ENCODE measurements around the gene CIAO2B. TPM values are rescaled to one million over a fixed set of nuclear protein-coding genes. Genes with fewer than 3 reads are reported as not detected.
"Not testable (repeated sequence)": the region's sequence is repeated elsewhere in the genome, so short reads cannot be mapped to it uniquely, and the experiment has no call there.

Gene CIAO2B
- total RNA-seq, 2 donors from 2014 or later: 80.2 to 159 TPM

DNA sequence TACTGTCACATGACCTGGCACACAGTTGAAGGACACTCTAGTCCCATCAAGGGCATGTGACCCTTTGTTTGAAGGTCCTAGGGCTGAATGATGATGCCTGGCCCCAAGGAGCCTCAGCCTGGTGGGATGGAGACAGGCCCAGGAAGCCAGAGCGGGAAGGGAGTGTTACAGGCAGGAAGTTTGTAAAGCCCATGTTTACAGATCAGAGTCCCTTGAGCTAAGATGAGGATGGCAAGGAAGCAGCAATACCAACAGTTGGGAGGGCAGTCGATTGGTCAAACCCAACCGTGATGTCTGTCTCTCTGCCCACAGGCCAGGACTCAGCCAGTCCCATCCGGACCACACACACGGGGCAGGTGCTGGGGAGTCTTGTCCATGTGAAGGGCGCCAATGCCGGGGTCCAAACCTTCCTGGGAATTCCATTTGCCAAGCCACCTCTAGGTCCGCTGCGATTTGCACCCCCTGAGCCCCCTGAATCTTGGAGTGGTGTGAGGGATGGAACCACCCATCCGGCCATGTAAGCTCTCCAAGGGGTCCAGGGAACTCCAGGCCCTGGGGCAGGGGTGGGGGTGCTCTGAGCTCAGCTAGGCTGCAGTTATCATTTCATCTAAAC, 3.6 kb upstream of the CIAO2B start:
- 89% methylated on average over 9 of the region's 10 CpGs for WGBS
- TF ChIP-seq CTCF (IDR thresholded peaks at IDR 0.05): no peak
- no peak for TF ChIP-seq POLR2AphosphoS5 (IDR thresholded peaks at IDR 0.05)
- TF ChIP-seq POLR2A (IDR thresholded peaks at IDR 0.05): no peak
- peaks cover 4 to 21% of the 10 kb centered on the region in 2 donors for H3K36me3 ChIP-seq
- no peaks in the 10 kb centered on the region for H3K9me3 ChIP-seq
- H3K27me3 ChIP-seq (replicated peaks; ENCODE audit: insufficient read depth): no peaks in the 10 kb centered on the region
- no peak for DNase-seq (ENCODE audit: low spot score)
- H3K4me3 ChIP-seq: no peak overlapping the region
- no peak overlapping the region for H3K27ac ChIP-seq
- peaks cover 17% of the 10 kb centered on the region for H3K4me1 ChIP-seq (replicated peaks)
- intact Hi-C loops (cut with DNase I): no loop called here

DNA sequence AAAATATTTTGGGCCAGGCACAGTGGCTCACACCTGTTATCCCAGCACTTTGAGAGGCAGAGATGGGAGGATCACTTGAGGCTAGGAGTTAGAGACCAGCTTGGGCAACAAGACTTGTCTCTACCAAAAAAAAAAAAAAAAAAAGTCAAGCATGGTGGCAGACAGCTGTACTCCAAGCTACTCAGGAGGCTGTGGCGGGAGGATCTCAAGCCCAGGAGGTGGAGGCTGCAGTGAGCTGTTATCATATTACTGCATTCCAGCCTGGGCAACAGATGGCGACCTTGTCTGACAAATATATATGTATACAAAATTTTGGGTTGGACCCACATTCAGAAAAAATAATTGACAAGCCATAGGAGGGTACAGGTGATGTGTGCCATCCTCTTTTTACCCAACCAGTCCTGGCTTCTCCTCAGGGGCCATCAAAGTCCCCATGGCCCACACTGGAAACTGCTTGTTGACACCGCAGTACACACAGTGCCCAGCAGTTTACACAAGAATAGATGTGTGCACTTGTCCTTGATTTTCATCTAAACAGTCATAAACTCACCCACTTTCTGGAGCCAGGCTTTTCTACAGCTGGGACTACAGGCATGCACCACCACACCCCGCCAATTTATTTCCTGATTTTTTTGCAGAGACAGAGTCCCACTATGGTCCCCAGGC, 2.8 kb upstream of the CIAO2B start:
- H3K4me1 ChIP-seq (replicated peaks): peaks cover 22% of the 10 kb centered on the region
- WGBS: 71% methylated on average over 4 of the region's 4 CpGs
- intact Hi-C loops (cut with DNase I): no loop called here
- H3K27me3 ChIP-seq (replicated peaks; ENCODE audit: insufficient read depth): no peaks in the 10 kb centered on the region
- H3K9me3 ChIP-seq: no peaks in the 10 kb centered on the region
- TF ChIP-seq CTCF (IDR thresholded peaks at IDR 0.05) (no peak), POLR2AphosphoS5 (IDR thresholded peaks at IDR 0.05) (peak; percentile 68), POLR2A (IDR thresholded peaks at IDR 0.05) (no peak)
- peaks cover under 1 to 21% of the 10 kb centered on the region in 2 donors for H3K36me3 ChIP-seq
- H3K4me3 ChIP-seq: no peak overlapping the region
- H3K27ac ChIP-seq: peak overlapping the region in 1 of 2 donors; percentile 92
- peak; percentile 55 for DNase-seq (ENCODE audit: low spot score)

DNA sequence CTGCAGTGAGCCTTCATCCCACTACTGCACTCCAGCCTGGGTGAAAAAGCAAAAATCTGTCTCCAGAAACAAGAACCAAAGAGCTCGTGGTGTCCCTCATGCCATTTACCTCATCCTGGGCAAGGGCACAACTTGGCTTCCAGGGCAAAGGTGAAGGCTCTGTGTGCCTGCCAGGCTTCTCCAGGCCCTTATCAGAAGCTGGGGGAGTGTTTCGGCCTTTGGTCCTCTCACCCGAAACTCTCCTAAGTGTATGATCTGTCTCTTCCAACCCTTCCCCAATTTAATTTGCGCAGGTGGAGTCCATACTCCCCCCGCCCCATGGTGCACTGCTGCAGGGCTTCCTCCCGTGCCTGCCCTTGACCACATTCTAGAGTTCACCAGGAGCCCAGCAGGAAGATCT, 2.3 kb upstream of the CIAO2B start:
- TF ChIP-seq CTCF (IDR thresholded peaks at IDR 0.05) (no peak), POLR2AphosphoS5 (IDR thresholded peaks at IDR 0.05) (no peak), POLR2A (IDR thresholded peaks at IDR 0.05) (no peak)
- DNase-seq (ENCODE audit: low spot score): no peak
- intact Hi-C loops (cut with DNase I): no loop called here
- H3K27ac ChIP-seq: peak overlapping the region in 1 of 2 donors; percentile 92
- H3K36me3 ChIP-seq: peaks cover 0 to 16% of the 10 kb centered on the region in 2 donors
- H3K4me3 ChIP-seq: no peak overlapping the region
- no peaks in the 10 kb centered on the region for H3K9me3 ChIP-seq
- H3K4me1 ChIP-seq (replicated peaks): peaks cover 22% of the 10 kb centered on the region
- no peaks in the 10 kb centered on the region for H3K27me3 ChIP-seq (replicated peaks; ENCODE audit: insufficient read depth)
- 87% methylated on average over 6 of the region's 6 CpGs for WGBS

GRCh38 chr16:66935314-66936011, 1.3 kb upstream of the CIAO2B start, which contains the start of gene CES2:
CES2 (plus strand) TSS chr16:66935516; CDS start chr16:66935636, 120 bp downstream.
- WGBS: 20% methylated on average over 43 of the region's 44 CpGs
- Histone ChIP-seq H3K36me3 (peaks cover 0 to 6% of the 10 kb centered on the region in 2 donors), H3K4me3 (peak within 1 kb of the TSS; percentile 99 to 100), H3K4me1 (replicated peaks) (peaks cover 22% of the 10 kb centered on the region), H3K27ac (peak within 1 kb of the TSS; percentile 89 to 92), H3K27me3 (replicated peaks; ENCODE audit: insufficient read depth) (no peaks in the 10 kb centered on the region), H3K9me3 (no peaks in the 10 kb centered on the region)
- peak; percentile 64 for TF ChIP-seq POLR2A (IDR thresholded peaks at IDR 0.05)
- no peak for TF ChIP-seq CTCF (IDR thresholded peaks at IDR 0.05)
- TF ChIP-seq POLR2AphosphoS5 (IDR thresholded peaks at IDR 0.05): peak; percentile 56
- peak; percentile 73 for DNase-seq (ENCODE audit: low spot score)
- intact Hi-C loops (cut with DNase I): no loop called here

- H3K27ac ChIP-seq: peak overlapping the region; percentile 89 to 92
- H3K9me3 ChIP-seq; intact Hi-C loops (cut with DNase I); DNase-seq (ENCODE audit: low spot score); H3K36me3 ChIP-seq; H3K27me3 ChIP-seq (replicated peaks; ENCODE audit: insufficient read depth): not testable (repeated sequence)
- under 1% methylated on average over 22 of the region's 24 CpGs for WGBS
- H3K4me3 ChIP-seq: peak overlapping the region; percentile 99 to 100
- H3K4me1 ChIP-seq (replicated peaks): peaks cover 22% of the 10 kb centered on the region
Observed at GRCh38 chr16:66934839-66935313, 674 bp upstream of the CIAO2B start.
